Measurements from ENCODE around the gene EPC2.

Gene EPC2

DNA sequence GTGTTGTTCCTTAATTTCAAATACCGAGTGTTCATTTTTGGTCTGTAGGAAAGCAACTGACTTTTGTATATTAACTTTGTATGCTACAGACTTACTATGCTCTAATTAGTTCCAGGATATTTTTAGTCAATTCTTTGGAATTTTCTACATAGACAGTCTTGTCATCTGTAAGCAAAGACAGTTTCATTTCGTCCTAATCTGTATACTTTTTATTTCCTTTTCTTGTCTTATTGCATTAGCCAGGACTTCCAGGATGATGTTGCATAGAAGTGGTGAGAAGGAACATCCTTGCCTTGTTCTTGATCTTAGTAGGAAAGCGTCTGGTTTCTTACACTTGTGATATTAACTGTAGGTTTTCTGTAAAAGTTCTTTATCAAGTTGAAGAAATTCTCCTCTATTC, 56.5 kb downstream of the EPC2 start:
- ATAC-seq (replicated peaks) (no peak), DNase-seq (no peak)
- H3K4me1 Mint-ChIP-seq (ENCODE audit: low read depth in 2 of 2), result peaks cover 18 to 65% of the 10 kb centered on the region in 2 donors
- H3K27ac Mint-ChIP-seq, result no peak overlapping the region
- no peaks in the 10 kb centered on the region for H3K27me3 Mint-ChIP-seq
- no peak overlapping the region for H3K4me3 Mint-ChIP-seq
- peaks cover 21% of the 10 kb centered on the region for H3K36me3 Mint-ChIP-seq (ENCODE audit: insufficient read depth)
- H3K9me3 Mint-ChIP-seq, result peaks cover 1 to 8% of the 10 kb centered on the region in 2 donors

GRCh38 chr2:148701877-148702276, 57.3 kb downstream of the EPC2 start:
- DNase-seq (no peak), ATAC-seq (replicated peaks) (no peak)
- no peak overlapping the region for H3K4me3 Mint-ChIP-seq
- peaks cover 18% of the 10 kb centered on the region for H3K36me3 Mint-ChIP-seq (ENCODE audit: insufficient read depth)
- H3K27me3 Mint-ChIP-seq, result no peaks in the 10 kb centered on the region
- peaks cover 17 to 64% of the 10 kb centered on the region in 2 donors for H3K4me1 Mint-ChIP-seq (ENCODE audit: low read depth in 2 of 2)
- H3K27ac Mint-ChIP-seq, result no peak overlapping the region
- H3K9me3 Mint-ChIP-seq, result peaks cover 1 to 8% of the 10 kb centered on the region in 2 donors

- Mint-ChIP-seq H3K4me1 (ENCODE audit: low read depth in 2 of 2) (peaks cover 13 to 65% of the 10 kb centered on the region in 2 donors), H3K27me3 (no peaks in the 10 kb centered on the region), H3K9me3 (peaks cover 1 to 9% of the 10 kb centered on the region in 2 donors), H3K27ac (no peak overlapping the region), H3K4me3 (no peak overlapping the region), H3K36me3 (ENCODE audit: insufficient read depth) (peaks cover 18% of the 10 kb centered on the region)
- DNase-seq, result no peak
- ATAC-seq (replicated peaks), result no peak
These were observed 57.9 kb downstream of the EPC2 start for GRCh38 chr2:148702475-148702874.

DNA sequence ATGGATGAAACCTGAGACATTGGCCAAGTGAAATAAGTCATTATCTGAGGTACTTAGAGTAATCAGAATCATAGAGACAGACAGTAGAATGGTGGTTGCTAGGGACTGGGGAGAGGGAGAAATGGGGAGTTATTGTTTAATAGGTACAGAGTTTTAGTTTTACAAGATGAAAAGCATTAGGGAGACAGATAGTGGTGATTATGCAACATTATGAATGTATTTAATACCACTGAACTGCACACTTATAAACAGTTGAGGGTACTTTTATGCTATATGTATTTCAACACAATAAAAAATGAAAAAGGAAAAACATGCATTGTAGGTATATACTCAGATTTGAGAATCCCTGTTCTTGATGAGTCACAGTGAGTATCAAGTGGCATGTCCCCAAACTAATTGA, 59.7 kb downstream of the EPC2 start:
- Mint-ChIP-seq H3K4me1 (ENCODE audit: low read depth in 2 of 2) (peaks cover 16 to 66% of the 10 kb centered on the region in 2 donors), H3K27ac (no peak overlapping the region), H3K27me3 (no peaks in the 10 kb centered on the region), H3K4me3 (no peak overlapping the region), H3K36me3 (ENCODE audit: insufficient read depth) (peaks cover 18% of the 10 kb centered on the region), H3K9me3 (peaks cover 5 to 15% of the 10 kb centered on the region in 2 donors)
- ATAC-seq (replicated peaks) (no peak), DNase-seq (no peak)

DNA sequence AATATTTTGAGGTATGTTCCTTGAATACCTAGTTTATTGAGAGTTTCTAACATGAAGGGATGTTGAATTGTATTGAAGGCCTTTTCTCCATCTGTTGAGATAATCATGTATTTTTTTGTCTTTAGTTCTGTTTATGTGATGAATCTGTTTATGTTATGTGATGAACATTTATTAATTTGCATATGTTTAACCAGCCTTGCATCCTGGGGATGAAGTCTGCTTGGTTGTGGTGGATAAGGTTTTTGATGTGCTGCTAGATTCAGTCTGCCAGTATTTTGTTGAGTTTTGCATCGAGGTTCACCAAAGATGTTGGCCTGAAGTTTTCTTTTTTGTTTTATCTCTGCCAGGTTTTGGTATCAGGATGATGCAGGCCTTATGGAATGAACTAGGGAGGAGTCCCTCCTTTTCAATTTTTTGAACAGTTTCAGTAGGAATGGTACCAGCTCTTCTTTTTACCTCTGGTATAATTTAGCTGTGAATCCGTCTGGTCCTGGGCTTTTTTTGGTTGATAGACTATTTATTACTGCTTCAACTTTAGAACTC, 71.9 kb downstream of the EPC2 start:
- Mint-ChIP-seq H3K4me1 (ENCODE audit: low read depth in 2 of 2) (peaks cover 73 to 96% of the 10 kb centered on the region in 2 donors), H3K27ac (peak overlapping the region in 1 of 2 donors; percentile 87), H3K4me3 (peak overlapping the region; percentile 2 to 16), H3K36me3 (ENCODE audit: insufficient read depth) (peaks cover 6% of the 10 kb centered on the region), H3K9me3 (no peaks in the 10 kb centered on the region), H3K27me3 (no peaks in the 10 kb centered on the region)
- no peak for ATAC-seq (replicated peaks)
- no peak for DNase-seq

GRCh38 chr2:148718039-148718438, 73.5 kb downstream of the EPC2 start:
- no peak for ATAC-seq (replicated peaks)
- H3K27me3 Mint-ChIP-seq, result no peaks in the 10 kb centered on the region
- H3K9me3 Mint-ChIP-seq, result no peaks in the 10 kb centered on the region
- peaks cover 72 to 93% of the 10 kb centered on the region in 2 donors for H3K4me1 Mint-ChIP-seq (ENCODE audit: low read depth in 2 of 2)
- peaks cover 9% of the 10 kb centered on the region for H3K36me3 Mint-ChIP-seq (ENCODE audit: insufficient read depth)
- DNase-seq, result no peak
- H3K27ac Mint-ChIP-seq, result peak overlapping the region in 1 of 2 donors; percentile 71
- H3K4me3 Mint-ChIP-seq, result peak overlapping the region in 1 of 2 donors; percentile 16

GRCh38 chr2:148719195-148719749, 74.7 kb downstream of the EPC2 start:
- H3K4me3 Mint-ChIP-seq, result peak overlapping the region in 1 of 2 donors; percentile 14
- peaks cover 9% of the 10 kb centered on the region for H3K36me3 Mint-ChIP-seq (ENCODE audit: insufficient read depth)
- H3K9me3 Mint-ChIP-seq, result no peaks in the 10 kb centered on the region
- no peak for ATAC-seq (replicated peaks)
- no peaks in the 10 kb centered on the region for H3K27me3 Mint-ChIP-seq
- H3K27ac Mint-ChIP-seq, result peak overlapping the region; percentile 9 to 39
- no peak for DNase-seq
- peaks cover 72 to 89% of the 10 kb centered on the region in 2 donors for H3K4me1 Mint-ChIP-seq (ENCODE audit: low read depth in 2 of 2)

- Mint-ChIP-seq H3K4me1 (ENCODE audit: low read depth in 2 of 2) (peaks cover 74 to 89% of the 10 kb centered on the region in 2 donors), H3K4me3 (peak overlapping the region; percentile 25 to 31), H3K27ac (peak overlapping the region; percentile 9 to 39), H3K27me3 (no peaks in the 10 kb centered on the region), H3K36me3 (ENCODE audit: insufficient read depth) (peaks cover 9% of the 10 kb centered on the region), H3K9me3 (no peaks in the 10 kb centered on the region)
- no peak for DNase-seq
- no peak for ATAC-seq (replicated peaks)
These were observed 75.4 kb downstream of the EPC2 start for GRCh38 chr2:148719941-148720436.

- Mint-ChIP-seq H3K4me3 (peak overlapping the region; percentile 7 to 31), H3K36me3 (ENCODE audit: insufficient read depth) (peaks cover 9% of the 10 kb centered on the region), H3K9me3 (no peaks in the 10 kb centered on the region), H3K27me3 (no peaks in the 10 kb centered on the region), H3K4me1 (ENCODE audit: low read depth in 2 of 2) (peaks cover 75 to 89% of the 10 kb centered on the region in 2 donors), H3K27ac (peak overlapping the region in 1 of 2 donors; percentile 9)
- no peak for ATAC-seq (replicated peaks)
- no peak for DNase-seq
These were observed 76.0 kb downstream of the EPC2 start for GRCh38 chr2:148720501-148721001.

GRCh38 chr2:148721520-148721931, 77.0 kb downstream of the EPC2 start:
- ATAC-seq (replicated peaks), result no peak
- Mint-ChIP-seq H3K36me3 (ENCODE audit: insufficient read depth) (peaks cover 10% of the 10 kb centered on the region), H3K4me1 (ENCODE audit: low read depth in 2 of 2) (peaks cover 74 to 89% of the 10 kb centered on the region in 2 donors), H3K27ac (peak overlapping the region; percentile 9 to 28), H3K27me3 (no peaks in the 10 kb centered on the region), H3K9me3 (no peaks in the 10 kb centered on the region), H3K4me3 (peak overlapping the region; percentile 7)
- no peak for DNase-seq

DNA sequence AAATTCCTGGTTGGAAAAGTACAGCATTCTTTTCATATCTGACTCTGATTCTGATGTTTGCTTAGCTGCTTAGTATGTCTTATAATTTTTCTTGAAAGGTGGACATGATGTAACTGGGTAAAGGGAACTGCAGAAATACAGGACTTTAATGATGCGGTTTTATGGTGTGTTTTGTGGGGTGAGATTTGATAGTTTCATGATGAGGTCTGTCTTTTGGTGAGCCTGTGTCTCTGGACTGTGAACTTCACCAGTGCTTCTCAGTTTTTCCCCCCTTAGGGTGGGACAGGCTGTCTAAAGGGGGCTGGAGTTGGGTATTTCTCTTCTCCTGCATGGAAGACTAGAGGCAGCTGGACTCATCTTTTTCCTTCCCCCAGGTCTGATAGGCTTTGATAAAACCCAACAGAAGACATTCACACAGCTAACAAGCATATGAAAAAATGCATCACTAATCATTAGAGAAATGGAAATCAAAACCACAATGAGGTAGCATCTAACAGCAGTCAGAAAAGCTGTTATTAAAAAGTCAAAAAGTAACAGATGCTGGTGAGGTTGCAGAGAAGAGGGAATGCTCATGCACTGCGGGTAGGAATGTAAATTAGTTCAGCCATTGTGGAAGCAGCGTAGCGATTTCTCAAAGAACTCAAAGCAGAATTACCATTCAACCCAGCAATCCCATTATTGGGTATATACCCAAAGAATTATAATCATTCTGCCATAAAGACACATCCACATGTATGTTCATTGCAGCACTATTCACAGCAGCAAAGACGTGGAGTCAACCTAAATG, 77.6 kb downstream of the EPC2 start:
- H3K36me3 Mint-ChIP-seq (ENCODE audit: insufficient read depth), result peaks cover 12% of the 10 kb centered on the region
- H3K27me3 Mint-ChIP-seq, result no peaks in the 10 kb centered on the region
- no peak for ATAC-seq (replicated peaks)
- peaks cover 74 to 89% of the 10 kb centered on the region in 2 donors for H3K4me1 Mint-ChIP-seq (ENCODE audit: low read depth in 2 of 2)
- no peak for DNase-seq
- peak overlapping the region in 1 of 2 donors; percentile 28 for H3K27ac Mint-ChIP-seq
- H3K4me3 Mint-ChIP-seq, result peak overlapping the region; percentile 5 to 8
- no peaks in the 10 kb centered on the region for H3K9me3 Mint-ChIP-seq

- Mint-ChIP-seq H3K27ac (peak overlapping the region; percentile 2 to 76), H3K36me3 (ENCODE audit: insufficient read depth) (peaks cover 20% of the 10 kb centered on the region), H3K4me1 (ENCODE audit: low read depth in 2 of 2) (peaks cover 47 to 67% of the 10 kb centered on the region in 2 donors), H3K9me3 (no peaks in the 10 kb centered on the region), H3K27me3 (no peaks in the 10 kb centered on the region), H3K4me3 (peak overlapping the region in 1 of 2 donors; percentile 45)
- ATAC-seq (replicated peaks) (peak; percentile 46), DNase-seq (no peak)
These were observed 81.0 kb downstream of the EPC2 start for GRCh38 chr2:148725564-148725963.

DNA sequence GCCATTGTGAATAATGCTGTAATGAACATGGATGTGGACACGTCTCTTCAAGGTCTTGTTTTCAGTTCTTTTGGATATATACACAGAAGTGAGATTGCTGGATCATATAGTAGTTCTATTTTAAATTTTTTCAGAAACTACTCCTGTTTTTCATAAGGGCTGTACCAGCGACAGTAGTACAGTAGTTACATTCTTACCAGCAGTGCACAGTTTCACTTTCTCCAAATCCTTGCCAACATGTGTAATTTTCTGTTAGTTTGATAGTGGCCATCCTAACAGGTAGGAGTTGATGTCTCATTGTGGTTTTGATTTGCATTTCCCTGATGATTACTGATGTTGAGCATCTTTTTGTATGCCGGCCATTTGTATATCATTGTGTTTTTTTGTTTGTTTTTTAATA, 81.7 kb downstream of the EPC2 start:
- Mint-ChIP-seq H3K9me3 (no peaks in the 10 kb centered on the region), H3K4me1 (ENCODE audit: low read depth in 2 of 2) (peaks cover 47 to 65% of the 10 kb centered on the region in 2 donors), H3K36me3 (ENCODE audit: insufficient read depth) (peaks cover 22% of the 10 kb centered on the region), H3K4me3 (peak overlapping the region in 1 of 2 donors; percentile 26), H3K27me3 (no peaks in the 10 kb centered on the region), H3K27ac (peak overlapping the region; percentile 74 to 77)
- DNase-seq, result no peak
- peak; percentile 51 for ATAC-seq (replicated peaks)

Data from effector memory CD8-positive, alpha-beta T cell (primary cell).